Body of pancreas (tissue), 4 donors: Measurements from ENCODE around the gene LSAMP. TPM values are rescaled to one million over a fixed set of nuclear protein-coding genes. Genes with fewer than 3 reads are reported as not detected.

Experiments used
- ATAC-seq: fragments of 150-250 bp; one replicate; pipeline ENCODE4 v1.9.1; 2016
- DNase-seq, 4 donors: peaks; one replicate each; pipeline ENCODE4 v3.0.0-alpha.2; 2019
- H3K27ac ChIP-seq, 4 donors: fragments of 200-600 bp; sonication (generic); 1 replicate in 3 of 4; 2 replicates in 1 of 4; pipeline versions ENCODE4 v1.5.1 to v1.6.1; 2016 to 2019; ENCODE audit warnings: mild to moderate bottlenecking in 1 of 4, mixed read lengths in 1 of 4, moderate library complexity in 1 of 4
- H3K27me3 ChIP-seq, 2 donors: fragments of 200-600 bp; sonication (generic); one replicate each; pipeline ENCODE4 v1.6.0; 2016; ENCODE audit warnings: mild to moderate bottlenecking in 1 of 2
- H3K36me3 ChIP-seq, 2 donors: fragments of 200-600 bp; sonication (generic); replicated peaks in 1 of 2; 2 replicates each; pipeline ENCODE4 v1.5.1; 2016; ENCODE audit warnings: low read depth in 2 of 2; ENCODE audit not compliant: insufficient read depth in 1 of 2
- H3K4me1 ChIP-seq: fragments of 200-600 bp; sonication (generic); one replicate; pipeline ENCODE4 v1.6.0; 2016
- H3K4me3 ChIP-seq, 2 donors: fragments of 200-600 bp; sonication (generic); 1 replicate in 1 of 2; 2 replicates in 1 of 2; pipeline ENCODE4 v1.5.1; 2016 to 2019
- H3K9me3 ChIP-seq, 3 donors: fragments of 200-600 bp; sonication (generic); 1 replicate in 2 of 3; 2 replicates in 1 of 3; pipeline ENCODE4 v1.5.1; 2016
- POLR2A ChIP-seq, 3 donors: fragments of 450-650 bp; IDR thresholded peaks; one replicate each; pipeline ENCODE4 v1.6.1; 2016; ENCODE audit warnings: antibody characterized with exemption in 3 of 3, mild to moderate bottlenecking in 2 of 3
- WGBS, 2 donors: methylation state at CpG; one replicate each; pipeline ENCODE4 v1.1.5; 2017; 5-methylcytosine and 5-hydroxymethylcytosine counted together
- intact Hi-C: fragments of 100-400 bp; cut with DNase I; formaldehyde crosslinking; loops from one replicate; pipeline ENCODE4 v1.15.1; 2023
- total RNA-seq, 2 donors: library from RNA; depleted of rRNA; stranded (reverse); fragments of >200 nt; gene quantifications; one replicate each; pipeline ENCODE4 v1.1.0, GENCODE V29; 2016
- TF ChIP-seq, protein P1 (sequence below), 7 experiments: fragments of 450-650 bp in 4 of 7; fragments of 200-600 bp in 3 of 7; sonication (generic) in 3 of 7; IDR thresholded peaks; one replicate each; pipeline ENCODE4 v1.5.1; 2016 to 2019; ENCODE audit warnings: antibody characterized with exemption in 7 of 7

LSAMP gene
- total RNA-seq, 2 donors from 2014 or later, result 1.6 to 2.1 TPM

DNA sequence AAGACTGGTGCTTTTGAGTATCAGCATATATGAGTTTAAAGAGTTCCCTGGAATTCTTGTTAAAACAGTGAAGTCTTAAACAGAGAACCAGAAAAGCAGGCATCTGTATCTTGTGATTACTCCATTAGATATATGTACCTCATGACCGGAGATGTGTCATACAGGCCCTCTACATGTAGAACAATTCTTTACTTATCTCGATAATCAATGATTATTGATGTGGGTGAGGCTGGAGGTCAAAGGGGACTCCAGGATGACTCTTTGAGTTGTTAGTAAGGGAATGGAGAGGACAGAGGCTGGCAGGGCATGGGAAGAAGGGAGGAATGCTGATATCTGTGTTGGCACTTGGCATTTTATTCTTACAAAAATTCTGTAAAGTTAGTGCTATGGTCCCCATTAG lies 666.3 kb downstream of the LSAMP start:
- H3K4me1 ChIP-seq, result peaks cover 3% of the 10 kb centered on the region
- no peak for ATAC-seq
- 74 to 78% methylated on average over 2 of the region's 2 CpGs for WGBS, 2 donors
- no peak overlapping the region for H3K27ac ChIP-seq
- no peaks in the 10 kb centered on the region for H3K9me3 ChIP-seq
- H3K27me3 ChIP-seq, result no peaks in the 10 kb centered on the region
- intact Hi-C loops, result no loop called here
- no peaks in the 10 kb centered on the region for H3K36me3 ChIP-seq
- TF ChIP-seq, protein P1, sequence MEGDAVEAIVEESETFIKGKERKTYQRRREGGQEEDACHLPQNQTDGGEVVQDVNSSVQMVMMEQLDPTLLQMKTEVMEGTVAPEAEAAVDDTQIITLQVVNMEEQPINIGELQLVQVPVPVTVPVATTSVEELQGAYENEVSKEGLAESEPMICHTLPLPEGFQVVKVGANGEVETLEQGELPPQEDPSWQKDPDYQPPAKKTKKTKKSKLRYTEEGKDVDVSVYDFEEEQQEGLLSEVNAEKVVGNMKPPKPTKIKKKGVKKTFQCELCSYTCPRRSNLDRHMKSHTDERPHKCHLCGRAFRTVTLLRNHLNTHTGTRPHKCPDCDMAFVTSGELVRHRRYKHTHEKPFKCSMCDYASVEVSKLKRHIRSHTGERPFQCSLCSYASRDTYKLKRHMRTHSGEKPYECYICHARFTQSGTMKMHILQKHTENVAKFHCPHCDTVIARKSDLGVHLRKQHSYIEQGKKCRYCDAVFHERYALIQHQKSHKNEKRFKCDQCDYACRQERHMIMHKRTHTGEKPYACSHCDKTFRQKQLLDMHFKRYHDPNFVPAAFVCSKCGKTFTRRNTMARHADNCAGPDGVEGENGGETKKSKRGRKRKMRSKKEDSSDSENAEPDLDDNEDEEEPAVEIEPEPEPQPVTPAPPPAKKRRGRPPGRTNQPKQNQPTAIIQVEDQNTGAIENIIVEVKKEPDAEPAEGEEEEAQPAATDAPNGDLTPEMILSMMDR (IDR thresholded peaks at IDR 0.05), result no peak
- TF ChIP-seq POLR2A (IDR thresholded peaks at IDR 0.05), result no peak
- H3K4me3 ChIP-seq, result no peak overlapping the region
- DNase-seq, result no peak

DNA sequence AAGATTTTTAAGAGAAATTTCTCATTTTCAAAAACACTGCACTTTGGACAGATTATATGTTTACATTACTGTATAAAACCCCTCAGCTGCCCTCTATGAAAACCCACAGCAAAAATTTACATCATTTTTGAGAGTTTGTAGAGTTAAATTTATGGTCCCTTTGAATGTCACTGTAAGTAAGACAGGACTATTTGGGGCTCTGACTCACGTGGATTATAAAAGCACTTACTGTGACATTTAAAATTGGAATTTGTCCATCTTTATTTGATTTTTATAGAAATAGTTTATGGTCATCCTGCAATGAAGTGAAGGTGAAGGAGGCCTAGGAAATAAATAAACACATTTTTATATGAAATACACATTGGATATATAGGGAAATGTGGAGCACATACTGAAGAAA lies 672.3 kb downstream of the LSAMP start:
- H3K36me3 ChIP-seq, result no peaks in the 10 kb centered on the region
- intact Hi-C loops, result no loop called here
- no peak for DNase-seq
- TF ChIP-seq POLR2A (IDR thresholded peaks at IDR 0.05), result no peak
- TF ChIP-seq, protein P1 (IDR thresholded peaks at IDR 0.05), result no peak
- no peaks in the 10 kb centered on the region for H3K27me3 ChIP-seq
- H3K4me3 ChIP-seq, result no peak overlapping the region
- H3K9me3 ChIP-seq, result no peaks in the 10 kb centered on the region
- H3K4me1 ChIP-seq, result no peaks in the 10 kb centered on the region
- H3K27ac ChIP-seq, result no peak overlapping the region
- 56% methylated on average over 1 of the region's 1 CpG for WGBS, 2 donors
- no peak for ATAC-seq

DNA sequence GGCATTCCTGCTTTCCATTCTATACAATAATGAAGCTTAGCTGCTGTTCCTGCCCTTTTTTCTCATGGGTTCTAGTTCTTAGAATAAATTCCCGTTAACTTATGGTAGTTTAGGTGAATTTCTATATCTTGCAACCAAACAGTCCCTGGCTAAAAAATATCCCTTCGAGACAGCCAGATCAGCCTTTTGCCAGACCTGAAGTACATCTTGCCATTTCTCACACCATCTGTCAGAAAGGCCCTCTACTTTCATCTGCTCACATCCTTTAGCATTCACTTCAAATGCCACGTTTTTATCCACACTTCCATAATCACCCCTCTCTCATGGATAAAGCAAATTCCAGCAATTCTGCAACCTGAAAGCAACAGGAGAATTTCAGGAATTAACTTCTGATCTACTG lies 676.6 kb downstream of the LSAMP start:
- ATAC-seq (no peak), DNase-seq (no peak)
- Histone ChIP-seq H3K27ac (no peak overlapping the region), H3K27me3 (no peaks in the 10 kb centered on the region), H3K4me3 (no peak overlapping the region), H3K36me3 (no peaks in the 10 kb centered on the region), H3K9me3 (no peaks in the 10 kb centered on the region), H3K4me1 (no peaks in the 10 kb centered on the region)
- TF ChIP-seq, protein P1 (IDR thresholded peaks at IDR 0.05), result no peak
- TF ChIP-seq POLR2A (IDR thresholded peaks at IDR 0.05), result no peak
- 73 to 74% methylated on average over 3 of the region's 3 CpGs for WGBS, 2 donors
- intact Hi-C loops, result no loop called here

DNA sequence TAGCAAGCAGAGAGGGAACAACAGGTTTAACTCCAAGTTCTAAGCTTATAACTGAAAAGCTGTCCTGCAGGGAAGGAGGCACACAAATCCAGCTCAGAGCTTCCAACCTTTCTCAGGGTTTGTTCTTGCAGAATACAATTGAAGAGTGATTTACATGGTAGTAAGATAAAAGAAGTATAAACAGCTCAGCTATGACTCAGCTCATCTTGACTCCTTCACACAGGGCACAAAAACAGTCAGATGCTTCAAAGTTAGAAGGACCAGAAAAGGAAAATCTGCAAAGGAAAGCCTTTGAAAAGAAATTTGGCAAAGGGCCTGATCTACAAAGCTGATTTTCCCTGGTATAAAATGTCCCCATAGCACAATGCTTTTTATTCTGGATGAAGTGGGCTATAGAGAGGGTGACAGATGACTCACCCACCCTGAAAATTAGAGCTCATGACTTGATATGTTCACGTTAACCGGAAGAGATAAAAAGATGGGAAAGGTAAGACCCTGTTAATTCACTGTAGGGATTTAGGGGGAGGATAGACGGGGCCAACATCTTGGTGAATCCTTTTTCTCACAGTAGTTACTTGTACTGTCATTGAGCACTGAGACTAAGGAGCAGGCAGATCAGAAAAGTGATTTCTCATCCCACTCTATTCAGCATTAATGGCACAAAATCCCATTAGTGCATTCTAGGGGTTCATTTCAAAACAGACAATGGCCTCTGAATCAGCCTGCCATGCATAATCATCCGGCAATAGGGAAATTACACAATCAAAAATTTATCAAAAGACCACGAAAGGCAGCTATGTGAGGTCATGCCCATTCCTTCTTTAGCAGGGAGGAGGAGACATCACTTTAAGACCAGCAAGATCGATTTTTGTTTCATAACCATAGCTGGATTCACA lies 678.5 kb downstream of the LSAMP start:
- H3K27ac ChIP-seq, result no peak overlapping the region
- intact Hi-C loops, result no loop called here
- no peak for TF ChIP-seq POLR2A (IDR thresholded peaks at IDR 0.05)

DNA sequence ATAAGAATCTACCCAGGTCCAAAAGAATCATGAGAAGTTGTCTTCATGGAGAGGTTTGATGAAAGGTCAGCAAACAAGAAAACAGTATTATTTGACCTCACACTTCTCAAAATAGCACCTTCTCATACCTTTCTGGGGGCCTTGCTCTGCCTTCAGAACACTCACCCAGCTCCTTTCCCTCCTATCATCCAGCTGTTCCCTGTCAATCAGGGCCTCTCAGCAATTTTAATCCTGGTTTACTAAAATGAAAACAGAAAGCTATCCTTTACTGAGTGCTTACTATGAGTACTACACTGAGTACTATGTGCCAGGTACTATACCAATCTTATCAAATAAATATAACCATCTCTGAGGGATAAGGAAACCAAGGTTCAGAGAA lies 683.4 kb downstream of the LSAMP start:
- no peaks in the 10 kb centered on the region for H3K27me3 ChIP-seq
- H3K27ac ChIP-seq, result no peak overlapping the region
- no peak for ATAC-seq
- no peaks in the 10 kb centered on the region for H3K9me3 ChIP-seq
- intact Hi-C loops, result no loop called here
- H3K36me3 ChIP-seq, result no peaks in the 10 kb centered on the region
- H3K4me3 ChIP-seq, result no peak overlapping the region
- no peak for DNase-seq
- H3K4me1 ChIP-seq, result no peaks in the 10 kb centered on the region
- TF ChIP-seq POLR2A (IDR thresholded peaks at IDR 0.05), result no peak
- TF ChIP-seq, protein P1 (IDR thresholded peaks at IDR 0.05), result no peak

More for the DNA sequence above, 678.5 kb downstream of the LSAMP start:
- DNase-seq, result no peak
- Histone ChIP-seq H3K9me3 (no peaks in the 10 kb centered on the region), H3K36me3 (no peaks in the 10 kb centered on the region), H3K4me1 (no peaks in the 10 kb centered on the region), H3K4me3 (no peak overlapping the region), H3K27me3 (no peaks in the 10 kb centered on the region)
- WGBS, 2 donors, result 76 to 81% methylated on average over 6 of the region's 6 CpGs
- no peak for ATAC-seq
